ENCODE measurements around the gene GPR39. TPM values are rescaled to one million over a fixed set of nuclear protein-coding genes. Genes with fewer than 3 reads are reported as not detected.

GPR39 gene
- total RNA-seq, 2 experiments from 2014 or later = 0.13 TPM; not detected in 1

DNA sequence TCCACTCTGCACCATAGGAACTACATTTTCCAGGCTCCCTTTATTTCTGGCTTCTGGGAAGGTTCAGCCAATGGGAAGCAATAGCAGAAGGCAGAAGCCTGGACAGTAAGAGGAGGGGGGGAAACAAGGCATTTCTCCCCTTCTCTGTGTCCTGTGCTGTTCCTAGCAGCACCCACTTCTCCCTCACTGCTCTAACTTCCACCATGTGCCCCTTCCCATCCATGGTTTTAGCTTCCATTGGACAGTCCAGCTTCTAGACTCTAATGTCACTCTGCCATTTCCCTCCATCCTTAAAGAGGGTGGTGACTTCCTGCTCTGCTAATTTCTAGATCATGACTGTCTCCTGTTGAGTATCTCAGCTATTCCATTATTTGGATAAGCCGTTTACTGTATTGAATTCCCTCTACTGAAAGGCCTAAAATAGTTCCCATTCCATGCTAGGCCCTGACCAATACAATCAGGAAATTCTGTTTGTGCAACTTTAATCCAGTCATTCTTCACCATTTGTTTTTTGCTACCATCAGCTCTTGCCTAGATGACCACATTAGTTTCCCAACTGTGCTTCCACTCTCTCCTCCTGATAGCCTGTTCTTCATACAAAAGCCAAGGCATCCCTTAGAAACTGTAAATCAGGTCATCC is 274.2 kb downstream of the GPR39 start:
- TF ChIP-seq EZH2phosphoT487 (IDR thresholded peaks at IDR 0.05; ENCODE audit: borderline replicate concordance, low read depth, low read length) = no peak
- TF ChIP-seq, protein P1, sequence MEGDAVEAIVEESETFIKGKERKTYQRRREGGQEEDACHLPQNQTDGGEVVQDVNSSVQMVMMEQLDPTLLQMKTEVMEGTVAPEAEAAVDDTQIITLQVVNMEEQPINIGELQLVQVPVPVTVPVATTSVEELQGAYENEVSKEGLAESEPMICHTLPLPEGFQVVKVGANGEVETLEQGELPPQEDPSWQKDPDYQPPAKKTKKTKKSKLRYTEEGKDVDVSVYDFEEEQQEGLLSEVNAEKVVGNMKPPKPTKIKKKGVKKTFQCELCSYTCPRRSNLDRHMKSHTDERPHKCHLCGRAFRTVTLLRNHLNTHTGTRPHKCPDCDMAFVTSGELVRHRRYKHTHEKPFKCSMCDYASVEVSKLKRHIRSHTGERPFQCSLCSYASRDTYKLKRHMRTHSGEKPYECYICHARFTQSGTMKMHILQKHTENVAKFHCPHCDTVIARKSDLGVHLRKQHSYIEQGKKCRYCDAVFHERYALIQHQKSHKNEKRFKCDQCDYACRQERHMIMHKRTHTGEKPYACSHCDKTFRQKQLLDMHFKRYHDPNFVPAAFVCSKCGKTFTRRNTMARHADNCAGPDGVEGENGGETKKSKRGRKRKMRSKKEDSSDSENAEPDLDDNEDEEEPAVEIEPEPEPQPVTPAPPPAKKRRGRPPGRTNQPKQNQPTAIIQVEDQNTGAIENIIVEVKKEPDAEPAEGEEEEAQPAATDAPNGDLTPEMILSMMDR (conservative IDR thresholded peaks at IDR 0.05; ENCODE audit: low read length) = no peak
- no peaks in the 10 kb centered on the region for H3K9me3 ChIP-seq (ENCODE audit: low read length)

DNA sequence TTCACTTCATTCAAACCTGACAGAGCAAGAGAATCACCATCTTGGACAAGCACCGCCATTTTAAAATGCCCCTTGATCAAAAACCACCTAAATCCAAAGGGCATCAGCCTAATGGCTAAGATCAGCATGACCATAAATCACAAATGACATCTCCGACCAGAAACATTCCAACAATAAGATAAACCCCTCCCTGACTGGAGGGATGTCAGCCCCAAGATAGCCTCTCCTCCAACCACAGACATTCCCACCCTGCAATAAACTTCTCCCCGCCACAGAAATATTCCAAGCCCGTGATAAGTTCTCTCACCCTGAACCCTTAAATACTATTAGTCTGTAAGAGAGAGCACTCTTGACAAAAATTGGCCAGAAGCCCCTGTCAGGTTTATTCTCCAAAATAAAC is 275.0 kb downstream of the GPR39 start:
- no peak for DNase-seq (ENCODE audit: low spot score)
- no peaks in the 10 kb centered on the region for H3K9me2 ChIP-seq (ENCODE audit: insufficient read depth, low read length)
- no peak overlapping the region for H3K4me2 ChIP-seq (ENCODE audit: low read length)
- no peaks in the 10 kb centered on the region for H3K4me1 ChIP-seq (ENCODE audit: insufficient read depth, low read length, poor library complexity, severe bottlenecking)
- H2AFZ ChIP-seq (ENCODE audit: low read length) = no peak overlapping the region
- no peaks in the 10 kb centered on the region for H3K36me3 ChIP-seq (ENCODE audit: insufficient read depth, low read length)
- H3K4me3 ChIP-seq (ENCODE audit: low read depth, low read length, poor library complexity, severe bottlenecking) = no peak overlapping the region
- POLR2A ChIA-PET = interaction anchor here (0.6 to 1.3 kb wide), 2 partner anchors 128 to 136 kb away, joined by 3 read pairs; no protein-coding TSS in a partner anchor
- CTCF ChIA-PET (ENCODE audit: unreplicated experiment) = no interaction called here
- no peaks in the 10 kb centered on the region for H3K79me2 ChIP-seq (ENCODE audit: insufficient read depth, low read depth, low read length)
- H4K20me1 ChIP-seq (ENCODE audit: insufficient read depth, low read length) = no peaks in the 10 kb centered on the region
- H3K9me3 ChIP-seq (ENCODE audit: low read length) = no peaks in the 10 kb centered on the region
- no TSS peak for BruUV-seq (replicated peaks)
- no peak overlapping the region for H3K27ac ChIP-seq (ENCODE audit: low read depth, low read length, poor library complexity, severe bottlenecking)
- intact Hi-C loops (cut with micrococcal nuclease; ENCODE audit: unreplicated experiment) = no loop called here
- TF ChIP-seq, protein P1 (conservative IDR thresholded peaks at IDR 0.05; ENCODE audit: low read length) = no peak
- no peak for TF ChIP-seq EZH2phosphoT487 (IDR thresholded peaks at IDR 0.05; ENCODE audit: borderline replicate concordance, low read depth, low read length)

More for the DNA sequence above, 274.2 kb downstream of the GPR39 start:
- H2AFZ ChIP-seq (ENCODE audit: low read length) = no peak overlapping the region
- H3K36me3 ChIP-seq (ENCODE audit: insufficient read depth, low read length) = no peaks in the 10 kb centered on the region
- intact Hi-C loops (cut with micrococcal nuclease; ENCODE audit: unreplicated experiment) = no loop called here
- POLR2A ChIA-PET = no interaction called here
- BruUV-seq (replicated peaks) = no TSS peak
- no peak for DNase-seq (ENCODE audit: low spot score)
- no peaks in the 10 kb centered on the region for H3K4me1 ChIP-seq (ENCODE audit: insufficient read depth, low read length, poor library complexity, severe bottlenecking)
- H3K27ac ChIP-seq (ENCODE audit: low read depth, low read length, poor library complexity, severe bottlenecking) = no peak overlapping the region
- CTCF ChIA-PET (ENCODE audit: unreplicated experiment) = no interaction called here
- H4K20me1 ChIP-seq (ENCODE audit: insufficient read depth, low read length) = no peaks in the 10 kb centered on the region
- no peak overlapping the region for H3K4me2 ChIP-seq (ENCODE audit: low read length)
- H3K79me2 ChIP-seq (ENCODE audit: insufficient read depth, low read depth, low read length) = no peaks in the 10 kb centered on the region
- no peaks in the 10 kb centered on the region for H3K9me2 ChIP-seq (ENCODE audit: insufficient read depth, low read length)
- no peak overlapping the region for H3K4me3 ChIP-seq (ENCODE audit: low read depth, low read length, poor library complexity, severe bottlenecking)

DNA sequence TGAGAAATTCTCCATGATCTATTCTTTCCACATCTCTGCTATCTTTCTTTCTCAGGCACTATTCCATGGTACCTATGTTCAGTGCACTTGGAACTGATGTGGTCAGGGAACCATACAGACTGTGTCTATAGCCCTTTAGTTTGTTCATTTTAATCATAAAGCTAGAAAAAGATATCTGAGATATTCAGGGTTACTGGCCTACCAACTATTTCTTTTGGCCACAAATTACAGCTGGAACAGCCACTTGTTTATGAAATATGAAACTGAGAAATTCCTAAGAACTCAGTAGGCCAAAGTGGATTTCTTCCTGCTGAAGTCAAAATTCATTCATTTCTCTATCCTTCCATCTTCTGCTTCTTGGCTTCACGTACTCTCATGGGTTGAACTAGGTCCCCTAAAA is 276.2 kb downstream of the GPR39 start:
- POLR2A ChIA-PET = interaction anchor here (0.6 to 1.3 kb wide), 5 partner anchors 18 to 225 kb away, joined by 3 to 8 read pairs (median 3); no protein-coding TSS in a partner anchor
- no TSS peak for BruUV-seq (replicated peaks)
- no peaks in the 10 kb centered on the region for H3K9me2 ChIP-seq (ENCODE audit: insufficient read depth, low read length)
- H4K20me1 ChIP-seq (ENCODE audit: insufficient read depth, low read length) = no peaks in the 10 kb centered on the region
- H3K4me1 ChIP-seq (ENCODE audit: insufficient read depth, low read length, poor library complexity, severe bottlenecking) = peaks cover 1% of the 10 kb centered on the region
- no peak overlapping the region for H2AFZ ChIP-seq (ENCODE audit: low read length)
- H3K79me2 ChIP-seq (ENCODE audit: insufficient read depth, low read depth, low read length) = no peaks in the 10 kb centered on the region
- TF ChIP-seq, protein P1 (conservative IDR thresholded peaks at IDR 0.05; ENCODE audit: low read length) = no peak
- TF ChIP-seq EZH2phosphoT487 (IDR thresholded peaks at IDR 0.05; ENCODE audit: borderline replicate concordance, low read depth, low read length) = no peak
- H3K4me2 ChIP-seq (ENCODE audit: low read length) = no peak overlapping the region
- no peak overlapping the region for H3K4me3 ChIP-seq (ENCODE audit: low read depth, low read length, poor library complexity, severe bottlenecking)
- H3K9me3 ChIP-seq (ENCODE audit: low read length) = no peaks in the 10 kb centered on the region
- no peaks in the 10 kb centered on the region for H3K36me3 ChIP-seq (ENCODE audit: insufficient read depth, low read length)
- intact Hi-C loops (cut with micrococcal nuclease; ENCODE audit: unreplicated experiment) = no loop called here
- no peak for DNase-seq (ENCODE audit: low spot score)
- no peak overlapping the region for H3K27ac ChIP-seq (ENCODE audit: low read depth, low read length, poor library complexity, severe bottlenecking)
- CTCF ChIA-PET (ENCODE audit: unreplicated experiment) = no interaction called here
